ENCODE data around the gene LPAR3.

Gene LPAR3

GRCh38 chr1:84803604-84804003 is 89.4 kb downstream of the LPAR3 start:
- CTCF ChIA-PET, result interaction anchor here (0.9 to 1.1 kb wide), 2 partner anchors 21 to 24 kb away, joined by 3 to 5 read pairs; no protein-coding TSS in a partner anchor
- Histone ChIP-seq H3K4me3 (ENCODE audit: low read depth, low read length) (no peak overlapping the region), H3K4me1 (ENCODE audit: control insufficient read depth, insufficient read depth, low read length) (no peaks in the 10 kb centered on the region), H3K9me3 (ENCODE audit: control insufficient read depth, insufficient read depth, low read depth, low read length) (no peaks in the 10 kb centered on the region), H3K36me3 (ENCODE audit: control insufficient read depth in 2 of 2, insufficient read depth in 1 of 2, low read length in 2 of 2) (no peaks in the 10 kb centered on the region), H3K27ac (ENCODE audit: extremely low read depth, low read depth, low read length) (no peak overlapping the region)
- POLR2A ChIA-PET, result interaction anchor here (0.9 kb wide), 1 partner anchor 14 kb away, joined by 3 read pairs; no protein-coding TSS in a partner anchor
- TF ChIP-seq ZNF433 (tag by site-specific recombination; IDR thresholded peaks at IDR 0.05; ENCODE audit: low read depth) (no peak), ZNF639 (tag by site-specific recombination; IDR thresholded peaks at IDR 0.05) (no peak), ZNF585B (tag by site-specific recombination; IDR thresholded peaks at IDR 0.05) (no peak), ZIC2 (tag by site-specific recombination; IDR thresholded peaks at IDR 0.05) (no peak), ZBTB17 (tag by site-specific recombination; IDR thresholded peaks at IDR 0.05) (no peak), ZBTB11 (tag by site-specific recombination; conservative IDR thresholded peaks at IDR 0.05; ENCODE audit: low read depth) (no peak), ZNF132 (tag by site-specific recombination; IDR thresholded peaks at IDR 0.05; ENCODE audit: borderline replicate concordance) (no peak), ZNF423 (tag by site-specific recombination; IDR thresholded peaks at IDR 0.05) (no peak)
- TF ChIP-seq, protein P1, sequence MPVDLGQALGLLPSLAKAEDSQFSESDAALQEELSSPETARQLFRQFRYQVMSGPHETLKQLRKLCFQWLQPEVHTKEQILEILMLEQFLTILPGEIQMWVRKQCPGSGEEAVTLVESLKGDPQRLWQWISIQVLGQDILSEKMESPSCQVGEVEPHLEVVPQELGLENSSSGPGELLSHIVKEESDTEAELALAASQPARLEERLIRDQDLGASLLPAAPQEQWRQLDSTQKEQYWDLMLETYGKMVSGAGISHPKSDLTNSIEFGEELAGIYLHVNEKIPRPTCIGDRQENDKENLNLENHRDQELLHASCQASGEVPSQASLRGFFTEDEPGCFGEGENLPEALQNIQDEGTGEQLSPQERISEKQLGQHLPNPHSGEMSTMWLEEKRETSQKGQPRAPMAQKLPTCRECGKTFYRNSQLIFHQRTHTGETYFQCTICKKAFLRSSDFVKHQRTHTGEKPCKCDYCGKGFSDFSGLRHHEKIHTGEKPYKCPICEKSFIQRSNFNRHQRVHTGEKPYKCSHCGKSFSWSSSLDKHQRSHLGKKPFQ (tag by site-specific recombination; IDR thresholded peaks at IDR 0.05), result no peak

GRCh38 chr1:84802567-84803232 is 90.3 kb downstream of the LPAR3 start:
- no peak for TF ChIP-seq ZNF2 (tag by site-specific recombination; IDR thresholded peaks at IDR 0.05)
- TF ChIP-seq, protein P2, sequence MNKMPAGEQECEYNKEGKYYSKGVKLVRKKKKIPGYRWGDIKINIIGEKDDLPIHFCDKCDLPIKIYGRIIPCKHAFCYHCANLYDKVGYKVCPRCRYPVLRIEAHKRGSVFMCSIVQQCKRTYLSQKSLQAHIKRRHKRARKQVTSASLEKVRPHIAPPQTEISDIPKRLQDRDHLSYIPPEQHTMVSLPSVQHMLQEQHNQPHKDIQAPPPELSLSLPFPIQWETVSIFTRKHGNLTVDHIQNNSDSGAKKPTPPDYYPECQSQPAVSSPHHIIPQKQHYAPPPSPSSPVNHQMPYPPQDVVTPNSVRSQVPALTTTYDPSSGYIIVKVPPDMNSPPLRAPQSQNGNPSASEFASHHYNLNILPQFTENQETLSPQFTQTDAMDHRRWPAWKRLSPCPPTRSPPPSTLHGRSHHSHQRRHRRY (tag by site-specific recombination; IDR thresholded peaks at IDR 0.05), result no peak
- TF ChIP-seq ZSCAN16 (tag by site-specific recombination; IDR thresholded peaks at IDR 0.05), result no peak
- no peak for TF ChIP-seq ZNF76 (tag by site-specific recombination; IDR thresholded peaks at IDR 0.05; ENCODE audit: borderline replicate concordance, low read depth)
- no peaks in the 10 kb centered on the region for H3K4me1 ChIP-seq (ENCODE audit: control insufficient read depth, insufficient read depth, low read length)
- no peak overlapping the region for H3K4me3 ChIP-seq (ENCODE audit: low read depth, low read length)
- POLR2A ChIA-PET, result interaction anchor here (0.9 kb wide), 1 partner anchor 13 kb away, joined by 3 read pairs; no protein-coding TSS in a partner anchor
- no peaks in the 10 kb centered on the region for H3K9me3 ChIP-seq (ENCODE audit: control insufficient read depth, insufficient read depth, low read depth, low read length)
- CTCF ChIA-PET, result interaction anchor here (0.6 to 1.1 kb wide), 4 partner anchors 14 to 464 kb away, joined by 3 to 5 read pairs (median 3); no protein-coding TSS in a partner anchor
- no peaks in the 10 kb centered on the region for H3K36me3 ChIP-seq (ENCODE audit: control insufficient read depth in 2 of 2, insufficient read depth in 1 of 2, low read length in 2 of 2)
- H3K27ac ChIP-seq (ENCODE audit: extremely low read depth, low read depth, low read length), result no peak overlapping the region
